GM21390 (cell line): ENCODE results near the gene YTHDF1.

ENCODE experiments used
- ATAC-seq: cut with Tn5 transposase; IDR thresholded peaks from one replicate; pipeline ENCODE4 v1.9.1; 2021; ENCODE audit not compliant: unreplicated experiment

YTHDF1 gene

DNA sequence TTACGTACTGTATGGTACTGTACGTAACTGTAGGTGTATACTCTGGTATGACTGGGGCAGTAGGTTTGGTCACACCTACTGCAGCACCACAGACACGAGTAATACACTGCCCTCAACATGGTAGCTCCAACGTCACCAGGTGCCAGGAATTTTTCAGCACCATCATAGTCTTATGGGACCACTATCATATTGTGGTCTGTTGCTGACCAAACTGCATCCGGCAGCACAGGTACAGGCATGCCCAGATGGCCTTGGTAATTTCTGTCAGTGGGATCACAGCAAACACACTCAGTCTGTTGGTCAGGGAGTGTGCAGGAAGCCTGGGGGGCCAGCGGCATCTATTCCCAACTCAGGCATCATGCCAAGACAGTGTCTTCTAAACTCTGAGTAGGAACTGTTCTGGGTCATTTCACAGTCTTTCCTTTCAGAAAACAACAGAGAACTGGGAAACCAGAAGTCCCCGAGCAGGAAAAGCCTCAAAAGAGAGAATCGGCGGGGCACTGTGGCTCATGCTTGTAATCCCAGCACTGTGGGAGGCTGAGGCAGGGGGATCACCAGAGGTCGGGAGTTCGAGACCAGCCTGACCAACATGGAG lies 5.8 kb downstream of the YTHDF1 start:
- ATAC-seq = no peak

DNA sequence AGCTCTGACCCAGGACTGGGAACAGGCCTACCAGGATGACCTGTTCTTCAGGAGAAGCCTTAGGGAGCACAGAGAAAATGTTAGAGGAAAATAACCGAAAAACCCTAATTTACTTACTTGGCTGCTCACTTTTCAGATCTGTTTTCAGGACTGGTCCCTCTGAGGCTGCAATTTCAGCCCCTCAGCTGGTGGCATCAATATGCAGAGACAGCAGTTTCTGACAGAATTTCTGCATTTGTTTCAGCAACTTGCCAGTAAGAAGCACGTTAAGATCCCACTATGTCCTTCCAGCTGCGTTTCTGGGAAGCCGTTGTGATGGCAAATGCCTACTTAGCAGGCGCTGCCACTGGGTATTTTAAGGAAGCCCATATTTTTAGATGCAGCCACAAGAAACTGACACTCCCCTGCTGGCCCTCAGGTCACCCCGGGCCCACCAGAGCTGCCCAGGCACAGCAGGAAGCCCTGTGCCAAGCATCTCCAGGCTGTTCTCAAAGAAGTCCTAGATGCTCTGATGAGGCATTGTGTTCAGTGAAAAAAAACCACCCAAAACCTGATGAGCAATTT lies 7.5 kb downstream of the YTHDF1 start:
- ATAC-seq = no peak

DNA sequence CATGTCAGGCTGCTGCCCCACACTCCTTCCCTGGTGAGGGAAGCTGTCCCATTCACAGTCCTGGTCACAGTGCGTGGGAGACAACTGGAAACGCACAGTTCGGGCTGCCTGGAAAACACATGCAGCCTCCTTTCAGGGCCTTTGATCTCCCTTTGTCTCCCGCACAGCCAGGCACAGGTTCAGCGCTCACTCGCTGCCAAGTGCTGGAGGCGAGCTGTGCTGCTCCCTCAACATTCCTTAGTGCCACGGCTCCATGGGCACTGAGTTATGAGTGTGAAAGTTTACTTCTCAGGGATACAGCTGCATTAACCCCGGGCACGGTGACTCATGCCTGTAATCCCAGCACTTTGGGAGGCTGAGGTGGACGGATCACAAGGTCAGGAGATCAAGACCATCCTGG lies 9.1 kb downstream of the YTHDF1 start:
- no peak for ATAC-seq

DNA sequence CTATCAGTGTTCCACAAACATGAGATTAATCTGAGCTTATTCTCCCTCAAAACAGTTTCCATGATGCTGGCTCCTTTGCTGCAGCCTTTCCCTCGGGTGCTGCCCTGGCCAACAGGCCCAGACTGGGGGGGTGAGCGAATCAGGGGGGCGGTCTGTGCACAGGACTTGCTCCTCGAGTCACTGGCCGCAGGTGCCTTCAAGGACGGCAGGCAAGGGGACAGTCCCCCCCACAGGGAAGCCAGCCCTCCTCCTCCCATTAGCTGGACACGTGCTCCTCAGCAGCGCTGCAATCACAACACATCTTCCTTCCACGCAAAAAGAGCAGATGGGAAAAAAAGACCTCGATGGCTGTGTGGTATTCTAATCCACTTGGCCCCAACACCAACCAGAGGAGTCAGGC lies 10.0 kb downstream of the YTHDF1 start:
- ATAC-seq = no peak

DNA sequence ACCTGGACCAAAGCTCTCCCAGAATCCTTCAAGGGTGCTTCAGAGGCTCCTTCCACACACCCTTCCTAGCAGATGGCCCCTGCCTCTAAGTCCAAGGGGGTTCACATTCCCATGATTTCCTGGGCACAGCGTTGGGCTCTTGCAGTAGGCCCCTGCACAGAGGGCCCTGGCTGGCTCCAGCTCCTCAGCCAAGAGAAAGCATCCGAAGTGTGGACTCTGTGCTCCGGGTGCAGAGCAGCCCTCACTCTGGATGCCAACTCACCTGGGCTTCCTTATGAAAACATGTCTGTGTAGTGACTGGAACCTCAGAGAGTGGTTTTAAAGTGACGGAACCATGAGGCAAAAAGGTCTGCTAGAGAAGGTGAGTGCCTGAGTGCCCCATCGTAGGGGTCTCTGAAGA lies 11.6 kb downstream of the YTHDF1 start:
- no peak for ATAC-seq

DNA sequence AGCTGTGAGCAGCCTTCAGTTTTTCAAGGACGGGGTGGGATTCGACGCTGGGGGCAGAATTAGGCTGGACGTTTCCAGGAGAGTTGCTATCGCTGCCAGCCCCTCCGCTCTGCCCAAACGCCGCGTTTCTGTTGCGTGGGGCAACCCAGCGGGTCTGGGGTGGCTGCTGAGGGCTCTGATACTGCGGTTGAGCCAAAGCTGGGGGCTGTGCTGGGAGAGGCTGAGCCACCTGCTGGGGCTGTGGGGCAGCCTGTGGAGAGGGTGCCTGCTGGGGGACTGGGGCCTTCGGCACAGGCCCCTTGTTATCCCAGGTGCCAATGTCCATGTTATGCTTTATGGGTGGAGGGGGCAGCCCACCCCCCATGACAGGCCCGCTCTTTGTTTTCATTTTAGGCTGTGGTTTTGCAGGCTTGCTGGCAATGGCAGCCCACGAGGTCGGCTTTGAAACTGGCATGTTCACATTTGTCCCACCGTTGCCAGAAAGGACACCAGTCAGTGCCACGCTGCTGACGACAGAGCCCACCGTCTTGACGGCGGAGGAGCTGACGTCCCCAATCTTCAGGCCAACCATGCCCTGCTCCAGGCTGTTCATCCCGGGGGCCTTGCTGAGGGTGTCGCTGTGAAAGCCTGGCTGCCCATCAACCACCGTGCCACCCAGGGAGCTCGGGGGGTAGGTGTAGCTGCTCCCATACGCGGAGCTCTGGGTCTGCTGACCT lies 13.0 kb downstream of the YTHDF1 start:
- no peak for ATAC-seq

DNA sequence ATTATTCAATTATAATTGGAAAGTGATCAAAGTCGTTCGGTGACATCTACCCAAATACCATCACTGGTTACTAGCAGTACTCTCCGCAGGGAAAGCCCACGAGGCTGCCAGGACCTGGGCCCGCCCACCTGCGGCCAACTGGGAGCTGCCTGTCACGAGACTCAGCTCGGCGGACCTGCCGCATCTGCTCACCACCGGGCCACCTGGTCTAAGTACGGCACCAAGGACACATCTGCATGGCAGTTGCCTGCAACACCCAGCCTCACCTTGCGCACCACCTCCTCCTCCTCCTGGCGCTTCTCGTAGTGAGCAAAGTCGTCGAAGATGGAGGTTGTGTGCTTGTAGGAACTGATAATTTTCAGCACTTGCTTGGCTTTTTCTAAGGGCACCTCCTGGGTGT lies 13.9 kb downstream of the YTHDF1 start:
- ATAC-seq = no peak

DNA sequence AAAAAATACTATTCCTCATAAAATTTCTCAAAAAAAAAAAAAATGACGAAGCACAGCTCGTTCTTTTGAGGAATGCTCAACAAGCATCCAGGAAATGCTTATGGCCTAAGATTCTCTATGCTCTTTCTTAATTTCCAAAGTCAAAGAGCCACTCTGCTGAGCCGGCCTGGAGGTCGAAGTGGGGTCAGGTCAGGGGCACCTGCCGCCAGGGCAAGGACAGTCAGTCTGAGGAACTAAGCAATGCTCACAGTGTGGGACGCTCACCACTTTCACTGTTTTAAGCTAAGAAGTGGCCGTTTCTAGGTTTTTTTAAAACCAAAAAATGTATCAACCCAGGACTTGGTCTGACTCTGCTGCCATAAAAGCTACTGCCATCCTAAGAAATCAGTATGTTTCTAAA lies 17.3 kb downstream of the YTHDF1 start:
- no peak for ATAC-seq

DNA sequence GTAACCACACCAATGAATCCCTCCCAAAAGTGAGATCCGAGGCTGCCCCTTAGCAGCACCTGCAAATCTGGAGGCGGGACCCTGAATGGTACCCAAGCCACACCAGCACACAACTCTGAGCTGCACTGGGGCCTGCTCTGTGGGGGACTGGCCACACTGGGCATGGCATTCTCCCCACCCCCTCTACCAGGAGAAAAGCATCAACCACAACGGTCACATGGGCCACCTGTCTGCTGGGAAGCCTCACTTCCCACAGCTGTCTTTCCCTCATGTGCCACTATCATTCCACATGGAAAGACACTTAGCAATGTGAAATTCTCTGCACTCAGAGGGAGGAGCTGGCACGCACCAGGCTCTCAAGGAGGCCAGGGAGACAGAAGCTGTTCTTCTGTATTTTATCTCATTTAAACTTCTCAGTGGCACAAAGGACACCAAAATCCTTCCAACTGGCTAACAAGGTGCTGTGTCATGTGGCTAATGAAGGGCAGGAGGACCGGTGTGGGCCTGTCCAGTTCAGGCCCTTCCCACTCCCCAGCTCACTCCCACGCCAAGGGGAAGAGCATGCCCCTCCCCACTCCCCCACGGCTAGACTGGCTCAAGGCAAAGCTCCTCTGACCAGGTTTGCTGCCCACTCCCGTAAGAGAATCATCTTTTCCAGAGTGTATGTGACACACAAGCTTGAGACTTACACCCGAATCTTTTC lies 19.0 kb downstream of the YTHDF1 start:
- ATAC-seq = no peak

DNA sequence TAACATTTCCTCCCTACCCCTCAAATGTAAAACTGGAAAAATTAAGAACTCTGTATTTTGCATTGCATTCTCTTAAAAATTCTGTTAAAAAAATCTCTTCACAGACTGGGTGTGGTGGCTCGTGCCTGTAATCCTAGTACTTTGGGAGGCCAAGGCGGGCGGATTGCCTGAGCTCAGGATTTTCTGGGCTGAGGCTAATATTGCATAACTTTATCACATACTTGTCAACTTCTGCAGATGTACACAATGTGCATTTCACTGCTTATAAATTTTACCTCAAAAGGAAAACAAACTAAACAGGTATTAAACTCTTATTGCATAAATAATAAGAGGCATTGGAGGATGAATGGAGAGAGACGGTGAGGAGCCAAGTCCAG lies 21.1 kb downstream of the YTHDF1 start:
- ATAC-seq = no peak

DNA sequence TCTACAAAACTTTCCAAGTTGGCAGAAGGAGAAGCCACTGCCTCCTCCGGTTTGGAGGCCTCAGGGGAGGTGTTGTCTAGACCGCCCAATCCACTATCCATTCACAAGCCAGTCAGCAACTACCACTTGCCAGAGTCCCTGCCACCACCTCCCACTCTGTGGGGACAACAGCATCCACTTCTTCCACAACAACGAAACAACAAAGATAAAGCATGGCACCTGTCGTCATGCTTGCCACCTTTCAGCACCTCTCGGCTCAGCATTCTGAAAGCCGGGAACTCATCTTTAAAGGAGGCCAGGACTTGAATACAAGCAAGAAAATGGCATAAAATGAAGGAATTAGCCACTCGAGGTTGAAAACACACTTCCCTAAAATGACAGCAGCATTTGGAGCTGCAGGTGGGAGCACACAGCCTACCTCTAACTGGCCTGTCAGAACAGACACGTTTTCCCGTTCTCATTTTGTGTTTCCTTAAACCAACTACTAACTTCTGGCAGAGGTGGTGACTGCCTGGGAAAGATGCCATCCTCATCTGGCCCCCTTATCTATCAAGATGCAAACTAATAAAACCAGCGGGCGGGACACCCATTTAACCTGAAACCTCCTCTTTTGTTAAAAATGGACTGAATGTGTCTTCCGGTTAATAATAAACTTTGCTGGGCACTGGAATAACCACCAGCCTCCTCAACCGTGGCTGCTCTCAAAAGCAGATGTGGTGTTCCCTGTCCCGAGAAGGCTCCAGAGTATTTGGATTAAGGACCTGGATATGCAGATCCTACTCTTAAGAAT lies 21.7 kb downstream of the YTHDF1 start:
- ATAC-seq = no peak

DNA sequence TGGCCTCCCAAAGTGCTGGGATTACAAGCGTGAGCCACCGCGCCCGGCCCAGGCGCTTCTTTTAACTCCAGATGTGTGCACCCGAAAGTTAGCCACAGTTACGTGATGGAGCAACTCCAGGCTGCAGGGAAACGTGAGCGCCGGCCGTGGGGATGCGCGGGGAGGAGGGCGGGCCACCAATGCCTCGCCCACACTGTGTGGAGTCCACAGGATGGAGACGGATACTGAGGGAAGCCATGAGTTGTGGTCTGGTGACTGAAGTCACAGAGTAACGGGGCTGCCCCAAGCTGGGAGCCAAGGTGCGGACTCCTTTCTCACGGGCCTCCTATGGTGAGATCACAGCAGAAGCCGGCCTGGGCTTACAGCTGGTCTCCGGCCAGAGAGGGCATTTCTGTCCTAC lies 23.2 kb downstream of the YTHDF1 start:
- ATAC-seq = no peak

DNA sequence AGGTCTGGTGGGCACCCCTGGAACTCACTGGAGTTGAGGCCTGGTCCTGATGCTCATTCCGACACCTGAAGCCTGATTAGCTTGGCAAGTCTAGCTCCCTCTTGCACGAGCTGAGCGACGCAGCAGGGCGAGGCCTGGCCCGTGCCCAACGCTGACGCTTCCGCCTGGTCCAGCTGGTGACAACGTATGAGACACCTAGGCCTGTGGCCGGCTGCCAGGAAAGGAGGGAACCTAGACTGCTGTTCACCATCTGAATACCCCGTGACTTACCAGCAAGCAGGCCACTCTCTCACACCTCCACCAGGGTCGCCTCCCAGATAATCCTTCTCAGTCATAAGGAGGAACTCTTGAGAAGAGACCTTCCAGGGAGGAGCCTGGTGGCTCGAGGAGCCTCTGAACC lies 24.5 kb downstream of the YTHDF1 start:
- no peak for ATAC-seq

DNA sequence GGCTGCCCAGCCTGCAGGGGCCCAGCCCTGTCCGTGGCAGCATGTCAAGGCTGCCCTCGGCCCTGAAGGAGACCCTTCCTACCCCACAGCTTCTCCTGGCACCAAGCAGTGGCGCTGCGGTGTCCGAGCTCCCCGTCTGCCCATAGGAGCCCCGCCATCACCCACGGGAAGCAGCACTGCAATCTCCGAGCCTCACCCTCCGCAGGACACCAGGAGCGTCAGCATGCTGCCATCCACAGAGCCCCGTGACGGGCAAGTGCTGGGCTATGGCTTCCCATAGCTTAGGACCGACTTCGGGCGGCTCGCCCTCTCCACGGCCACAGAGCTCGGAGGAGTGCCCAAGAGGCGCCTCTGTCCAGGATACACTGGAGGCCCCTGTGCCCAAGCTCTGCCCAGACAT lies 25.1 kb downstream of the YTHDF1 start:
- no peak for ATAC-seq

DNA sequence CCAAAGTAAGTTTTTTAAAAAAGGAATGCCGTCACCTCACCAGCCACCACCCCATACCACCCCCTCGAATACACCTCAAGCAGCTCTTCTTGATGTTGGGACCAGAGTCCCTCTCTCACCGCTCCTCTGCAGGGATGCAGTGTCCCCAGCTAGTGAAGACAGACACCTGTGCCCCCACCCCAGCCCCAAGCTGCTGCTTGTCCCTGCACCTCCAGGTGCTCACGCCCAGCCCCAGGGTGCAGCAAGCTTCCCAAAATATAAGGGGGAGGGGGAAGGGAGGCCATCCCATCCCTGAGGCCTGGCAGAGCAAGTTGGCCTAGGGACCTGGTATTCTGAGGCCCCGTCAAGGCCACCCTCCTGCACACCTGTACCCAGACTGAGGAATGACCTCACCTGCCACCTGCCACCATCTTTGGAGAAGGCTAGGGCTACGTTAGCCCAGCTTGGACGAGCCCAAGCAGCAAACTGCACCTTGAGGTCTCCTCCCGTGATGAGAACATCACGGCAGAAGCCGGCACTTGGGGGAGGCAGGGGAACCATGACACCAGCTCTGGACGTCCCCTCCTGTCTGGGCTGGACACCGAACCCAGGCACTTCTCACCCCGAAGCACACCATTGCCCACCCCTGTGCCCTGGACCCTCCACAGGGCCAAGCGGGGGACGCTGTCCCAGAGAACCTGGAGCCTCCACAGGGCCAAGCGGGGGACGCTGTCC lies 25.9 kb downstream of the YTHDF1 start:
- no peak for ATAC-seq

DNA sequence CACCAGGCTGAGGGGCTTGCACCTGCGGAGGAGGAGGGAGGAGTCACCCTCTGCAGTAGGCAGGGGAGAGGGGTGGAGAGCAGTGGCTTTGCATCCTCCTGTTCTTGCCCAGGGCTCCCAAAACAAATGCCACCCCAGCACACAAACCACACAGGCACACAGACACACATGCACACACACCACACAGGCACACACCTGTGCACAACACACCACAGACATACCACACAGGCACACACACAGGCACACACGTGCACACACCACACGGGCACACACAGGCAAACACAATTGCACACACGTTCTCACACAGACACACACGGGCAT lies 26.6 kb downstream of the YTHDF1 start:
- ATAC-seq = no peak

DNA sequence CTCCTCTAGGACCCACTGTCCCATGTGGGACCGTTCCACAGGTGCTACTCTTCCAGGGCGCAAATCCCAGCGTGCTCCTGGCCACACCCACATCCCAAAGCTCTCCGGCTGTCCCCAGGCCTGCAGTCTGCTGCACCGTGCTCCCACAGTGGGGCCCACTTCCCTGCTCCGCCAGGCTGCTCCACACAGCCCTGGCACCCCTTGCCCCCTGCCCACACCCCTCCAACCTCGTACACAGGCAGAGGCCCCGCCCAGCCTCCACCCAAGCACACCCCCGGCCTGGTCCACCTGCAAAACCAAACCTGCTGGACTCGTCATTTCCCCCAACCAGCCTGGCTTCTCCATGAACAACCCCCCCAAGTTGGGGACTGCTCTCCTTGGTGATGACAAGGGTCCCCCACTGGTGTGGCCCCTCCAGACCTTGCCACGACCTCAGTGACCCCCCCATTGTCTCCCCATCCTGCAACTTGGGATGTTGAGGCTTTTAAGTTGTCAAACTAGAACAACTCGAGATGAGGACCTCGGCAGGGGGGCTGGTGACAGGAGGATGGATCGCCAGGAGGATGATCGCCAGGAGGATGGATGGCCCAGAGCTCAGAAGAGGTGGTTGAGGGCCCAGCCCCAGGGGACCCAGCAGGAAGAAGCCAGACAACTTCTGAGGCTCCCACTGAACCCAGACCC lies 27.1 kb downstream of the YTHDF1 start:
- ATAC-seq = no peak

DNA sequence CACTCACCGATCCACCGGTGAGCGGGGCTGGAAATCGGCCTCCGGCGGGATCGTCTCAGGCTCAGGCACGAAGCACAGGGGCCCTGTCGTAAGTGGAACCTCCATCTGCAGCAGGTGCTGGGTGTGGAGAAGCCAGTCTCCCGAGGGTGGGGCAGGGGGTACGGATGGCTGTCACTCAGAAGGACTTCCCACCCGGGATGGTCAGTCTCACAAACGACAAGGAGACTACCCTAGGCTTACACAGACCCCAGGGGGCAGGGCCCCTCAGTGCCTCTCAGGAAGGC lies 27.8 kb downstream of the YTHDF1 start:
- no peak for ATAC-seq

DNA sequence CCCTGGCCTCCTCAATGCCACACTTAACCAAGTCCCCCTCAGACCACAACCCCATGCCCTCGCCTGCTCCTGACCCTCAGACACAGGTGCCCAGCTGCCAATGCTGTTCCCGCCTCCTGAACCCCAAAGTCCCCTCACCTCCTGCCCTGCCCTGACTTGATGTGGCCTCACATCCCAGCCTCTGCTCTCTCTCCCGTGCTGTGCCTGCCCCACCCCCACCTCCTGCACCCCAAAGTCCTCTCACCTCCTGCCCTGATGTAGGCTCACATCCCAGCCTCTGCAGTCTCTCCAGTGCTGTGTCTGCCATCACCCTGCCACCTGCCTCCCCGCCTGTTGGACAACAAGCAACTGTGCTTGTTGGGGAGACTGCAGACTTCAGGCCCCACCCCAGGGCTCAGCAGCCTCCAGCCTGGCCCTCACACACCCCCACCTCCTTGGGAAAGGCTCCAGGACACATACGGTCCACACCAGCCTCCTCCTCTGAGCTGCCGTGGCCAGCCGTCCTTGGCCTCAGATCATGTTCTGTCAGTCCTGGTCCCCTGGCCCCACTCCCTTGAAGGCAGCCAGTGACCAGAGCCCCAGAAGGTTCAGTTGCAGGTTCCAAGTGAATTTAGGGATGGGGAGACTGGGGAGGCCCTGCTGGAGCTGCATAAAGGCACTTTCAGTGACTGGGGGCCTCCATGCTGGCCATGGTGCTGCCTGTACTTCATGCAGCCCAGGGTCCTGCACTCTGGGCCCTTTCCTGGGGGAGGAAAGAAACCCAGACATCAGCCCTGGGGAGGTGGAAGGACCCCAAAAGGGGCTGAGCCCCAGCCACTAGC lies 28.4 kb downstream of the YTHDF1 start:
- no peak for ATAC-seq
